DLD1 (cell line): ENCODE results near the gene PFDN2.

ENCODE experiments used
- in situ Hi-C: cut with HindIII; loops from 2 replicates; pipeline ENCODE4 v1.10.0; 2017; ENCODE audit warnings: low sequenced_read_pairs

The PFDN2 gene

GRCh38 chr1:161061419-161061818 lies 56.4 kb downstream of the PFDN2 start:
- in situ Hi-C loops = no loop called here

GRCh38 chr1:161059293-161059692 lies 58.5 kb downstream of the PFDN2 start:
- in situ Hi-C loops = no loop called here

GRCh38 chr1:161054805-161055204 lies 63.0 kb downstream of the PFDN2 start:
- in situ Hi-C loops = no loop called here

- in situ Hi-C loops = no loop called here
Observed at GRCh38 chr1:161054232-161054631, 63.6 kb downstream of the PFDN2 start.

GRCh38 chr1:161052899-161053298 lies 64.9 kb downstream of the PFDN2 start:
- in situ Hi-C loops = no loop called here

GRCh38 chr1:161051219-161051618 lies 66.6 kb downstream of the PFDN2 start:
- in situ Hi-C loops = no loop called here
